Measurements from ENCODE around the gene SLC51B. TPM values are rescaled to one million over a fixed set of nuclear protein-coding genes. Genes with fewer than 3 reads are reported as not detected.

Gene SLC51B
- total RNA-seq, 6 experiments from 2014 or later: 0.32 to 10.1 (median 2.7) TPM

DNA sequence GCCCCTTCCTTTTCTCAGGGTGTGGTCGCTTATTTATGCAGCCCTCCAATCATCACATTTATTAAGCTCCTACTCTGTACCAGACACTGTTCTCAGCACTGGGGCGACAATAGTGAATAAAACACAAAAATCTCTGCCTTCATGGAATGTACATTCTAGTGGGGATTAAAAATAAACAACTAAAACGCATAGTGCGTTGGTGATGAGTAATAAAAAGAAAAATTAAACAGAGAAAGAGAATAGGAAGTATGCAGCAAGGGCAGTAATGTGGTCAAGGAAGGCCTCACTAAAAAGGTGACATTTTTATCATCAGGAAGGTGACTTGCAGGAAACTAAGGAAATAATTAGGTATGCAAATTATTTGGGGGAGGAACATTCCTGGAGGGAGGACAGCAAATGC is 5.1 kb downstream of the SLC51B start:
- H3K27ac ChIP-seq: no peak overlapping the region
- H3K4me1 ChIP-seq: peaks cover 0 to 16% (median under 1%) of the 10 kb centered on the region in 4 donors
- ATAC-seq (no peak), DNase-seq (no peak)
- H3K27me3 ChIP-seq: no peaks in the 10 kb centered on the region
- no peaks in the 10 kb centered on the region for H3K9me3 ChIP-seq
- H3K4me3 ChIP-seq: no peak overlapping the region
- TF ChIP-seq POLR2A (IDR thresholded peaks at IDR 0.05): no peak
- TF ChIP-seq CTCF (IDR thresholded peaks at IDR 0.05): no peak
- 66% methylated on average over 3 of the region's 4 CpGs for WGBS (ENCODE audit: insufficient coverage, low coverage, low lambda C conversion rate, missing lambda C conversion rate)
- H3K36me3 ChIP-seq: no peaks in the 10 kb centered on the region
- intact Hi-C loops (cut with DNase I): loop anchor here (5.0 kb wide), 2 partner anchors 47 to 52 kb away; no protein-coding TSS in a partner anchor

- no peak overlapping the region for H3K27ac ChIP-seq
- no peak for DNase-seq
- no CpG with 5 or more reads among the region's 2 CpGs for WGBS (ENCODE audit: insufficient coverage, low coverage, low lambda C conversion rate, missing lambda C conversion rate)
- intact Hi-C loops (cut with DNase I): loop anchor here (5.0 kb wide), 2 partner anchors 46 to 51 kb away; no protein-coding TSS in a partner anchor
- ATAC-seq: no peak
- no peaks in the 10 kb centered on the region for H3K9me3 ChIP-seq
- no peak overlapping the region for H3K4me3 ChIP-seq
- TF ChIP-seq POLR2A (IDR thresholded peaks at IDR 0.05) (no peak), CTCF (IDR thresholded peaks at IDR 0.05) (no peak)
- H3K4me1 ChIP-seq: peaks cover 0 to 18% (median 3%) of the 10 kb centered on the region in 4 donors
- H3K27me3 ChIP-seq: no peaks in the 10 kb centered on the region
- no peaks in the 10 kb centered on the region for H3K36me3 ChIP-seq
These were observed 6.1 kb downstream of the SLC51B start for GRCh38 chr15:65051266-65051665.

- ATAC-seq (no peak), DNase-seq (no peak)
- no peaks in the 10 kb centered on the region for H3K9me3 ChIP-seq
- no peak for TF ChIP-seq POLR2A (IDR thresholded peaks at IDR 0.05)
- no peak for TF ChIP-seq CTCF (IDR thresholded peaks at IDR 0.05)
- H3K36me3 ChIP-seq: no peaks in the 10 kb centered on the region
- peaks cover 0 to 31% (median 7%) of the 10 kb centered on the region in 4 donors for H3K4me1 ChIP-seq
- H3K27ac ChIP-seq: no peak overlapping the region
- no peaks in the 10 kb centered on the region for H3K27me3 ChIP-seq
- whole genome bisulfite sequencing (ENCODE audit: insufficient coverage, low coverage, low lambda C conversion rate, missing lambda C conversion rate): 92% methylated on average over 2 of the region's 2 CpGs
- intact Hi-C loops (cut with DNase I): loop anchor here (5.0 kb wide), 2 partner anchors 44 to 49 kb away; no protein-coding TSS in a partner anchor
- H3K4me3 ChIP-seq: no peak overlapping the region
These were observed 7.8 kb downstream of the SLC51B start for GRCh38 chr15:65052956-65053355.

DNA sequence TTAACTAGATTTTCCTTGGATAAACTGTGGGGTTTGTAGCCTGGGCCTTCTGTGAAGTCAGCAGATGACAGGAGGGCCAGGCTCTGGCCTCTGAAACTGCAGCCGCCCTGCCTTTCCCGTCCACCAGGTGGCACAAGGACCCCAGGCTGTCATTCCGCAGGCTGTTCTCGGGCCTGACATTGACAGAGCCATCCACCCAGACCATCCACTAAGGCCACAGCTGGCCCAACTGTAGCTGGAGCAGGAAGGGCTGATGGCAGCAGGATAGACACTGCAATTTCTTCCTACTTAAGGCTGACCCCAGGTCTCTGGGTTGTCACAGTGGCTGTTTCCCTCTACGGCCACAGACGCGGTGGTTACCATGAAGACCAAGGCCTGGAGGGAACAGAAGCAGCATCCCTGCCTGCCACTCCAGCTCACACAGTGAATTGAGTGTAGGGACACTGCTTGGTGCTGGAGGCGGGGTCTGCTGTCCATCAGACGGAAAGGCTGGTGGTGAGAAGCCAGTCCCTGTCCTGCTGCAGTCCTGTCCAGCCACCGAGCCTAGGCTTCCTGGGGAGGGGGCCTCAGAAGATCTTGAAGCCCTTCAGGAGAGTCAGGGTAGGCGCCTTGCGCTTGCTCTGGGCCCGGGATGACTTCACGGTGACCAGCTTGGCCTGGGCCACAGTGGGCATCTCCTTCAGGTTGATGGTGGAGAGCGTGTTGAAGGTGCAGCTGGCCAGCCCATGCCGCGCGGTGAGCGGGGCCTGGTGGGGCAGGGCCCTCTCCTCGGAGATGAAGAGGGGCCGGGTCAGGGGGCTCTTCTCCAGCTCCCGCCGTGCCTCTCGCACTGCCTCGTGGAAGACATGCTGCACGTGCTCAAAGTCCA is 9.4 kb downstream of the SLC51B start:
- H3K27me3 ChIP-seq: no peaks in the 10 kb centered on the region
- H3K4me3 ChIP-seq: no peak overlapping the region
- ATAC-seq: peak; percentile 80 to 90 (median 84)
- H3K27ac ChIP-seq: peak overlapping the region; percentile 4 to 85 (median 33)
- no peak for TF ChIP-seq POLR2A (IDR thresholded peaks at IDR 0.05)
- peak; percentile 87 to 97 (median 96) for TF ChIP-seq CTCF (IDR thresholded peaks at IDR 0.05)
- WGBS (ENCODE audit: insufficient coverage, low coverage, low lambda C conversion rate, missing lambda C conversion rate): 50% methylated on average over 2 of the region's 26 CpGs
- H3K9me3 ChIP-seq: no peaks in the 10 kb centered on the region
- DNase-seq: peak; percentile 80 to 85 (median 85)
- intact Hi-C loops (cut with DNase I): loop anchor here (5.0 kb wide), 2 partner anchors 43 to 48 kb away; no protein-coding TSS in a partner anchor
- H3K36me3 ChIP-seq: no peaks in the 10 kb centered on the region
- peaks cover 0 to 31% (median 7%) of the 10 kb centered on the region in 4 donors for H3K4me1 ChIP-seq

Measured in right lobe of liver (tissue), 6 donors.